ENCODE data around the gene GPC5. TPM values are rescaled to one million over a fixed set of nuclear protein-coding genes. Genes with fewer than 3 reads are reported as not detected.

The GPC5 gene
- total RNA-seq, 1 experiment from 2014 or later, result not detected

DNA sequence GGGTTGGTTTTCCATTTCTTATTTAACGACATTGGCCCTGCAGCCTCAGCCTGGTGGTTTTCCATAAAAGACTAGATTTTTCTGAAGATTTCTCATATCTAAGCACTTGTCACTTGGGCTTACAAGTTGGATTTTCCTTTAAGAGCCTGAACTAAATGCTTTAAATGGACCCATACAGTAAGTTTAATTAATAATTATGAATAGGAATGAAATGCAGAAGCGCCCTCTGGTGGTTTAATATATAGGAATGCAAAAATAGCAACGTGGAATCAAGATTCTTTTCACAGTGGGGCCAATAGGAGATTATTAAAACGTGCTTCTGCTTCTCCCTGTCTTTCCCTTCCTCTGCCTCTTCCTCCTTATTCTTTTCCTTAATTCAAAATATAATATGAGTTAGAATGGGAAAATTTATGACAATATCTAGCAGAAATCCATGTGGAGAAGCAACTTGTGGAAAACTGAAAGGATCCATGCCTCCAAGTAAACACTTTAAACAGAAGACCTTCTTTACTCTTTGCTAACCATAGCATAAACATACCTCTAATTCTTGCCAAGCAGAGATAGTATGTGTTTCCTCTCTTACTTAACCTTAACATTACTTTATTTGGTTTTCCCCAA is 324.0 kb downstream of the GPC5 start:
- Histone ChIP-seq H3K27me3 (no peaks in the 10 kb centered on the region), H3K9me3 (no peaks in the 10 kb centered on the region), H3K4me3 (no peak overlapping the region), H3K36me3 (no peaks in the 10 kb centered on the region)
- DNase-seq, result no peak

DNA sequence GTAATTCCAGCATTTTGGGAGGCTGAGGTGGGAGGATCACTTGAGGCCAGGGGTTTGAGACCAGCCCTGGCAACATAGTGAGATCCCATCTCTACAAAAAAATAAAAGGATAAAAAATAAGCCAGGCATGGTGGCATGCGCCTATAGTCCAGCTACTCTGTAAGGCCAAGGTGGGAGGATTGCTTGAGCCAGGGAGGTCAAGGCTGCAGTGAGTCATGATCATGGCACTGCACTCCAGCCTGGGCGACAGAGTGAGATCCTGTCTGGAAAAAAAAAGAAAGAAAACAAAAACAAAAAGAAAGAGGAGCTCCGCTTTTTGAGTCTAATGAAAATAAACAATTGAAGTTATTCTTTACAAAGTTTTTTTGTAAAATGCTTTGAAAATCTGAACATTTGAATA is 326.2 kb downstream of the GPC5 start:
- H3K27me3 ChIP-seq, result no peaks in the 10 kb centered on the region
- H3K36me3 ChIP-seq, result no peaks in the 10 kb centered on the region
- peak; percentile 5 for DNase-seq

DNA sequence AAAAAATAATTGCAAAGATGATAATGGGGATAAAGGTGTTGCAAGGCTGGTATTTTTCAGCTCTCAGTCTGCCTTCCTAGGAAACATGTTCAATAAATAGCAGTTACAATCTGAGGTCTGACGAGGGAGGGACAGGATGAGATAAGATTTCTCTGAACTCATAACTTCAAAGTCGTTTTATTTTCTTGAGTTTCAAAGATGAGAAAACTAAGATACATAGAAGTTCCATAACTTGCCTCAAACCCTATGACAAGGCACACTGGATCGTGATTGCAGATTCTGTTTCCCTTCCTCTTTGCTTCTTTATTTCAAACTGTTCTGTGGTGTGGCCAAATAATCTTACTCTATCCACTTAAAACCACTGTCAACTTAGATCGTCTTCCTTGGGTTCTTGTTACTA is 327.2 kb downstream of the GPC5 start:
- Histone ChIP-seq H3K36me3 (no peaks in the 10 kb centered on the region), H3K4me3 (no peak overlapping the region), H3K9me3 (no peaks in the 10 kb centered on the region), H3K27me3 (no peaks in the 10 kb centered on the region)
- DNase-seq, result no peak

More for the DNA sequence above, 326.2 kb downstream of the GPC5 start:
- no peak overlapping the region for H3K4me3 ChIP-seq
- H3K9me3 ChIP-seq, result no peaks in the 10 kb centered on the region

DNA sequence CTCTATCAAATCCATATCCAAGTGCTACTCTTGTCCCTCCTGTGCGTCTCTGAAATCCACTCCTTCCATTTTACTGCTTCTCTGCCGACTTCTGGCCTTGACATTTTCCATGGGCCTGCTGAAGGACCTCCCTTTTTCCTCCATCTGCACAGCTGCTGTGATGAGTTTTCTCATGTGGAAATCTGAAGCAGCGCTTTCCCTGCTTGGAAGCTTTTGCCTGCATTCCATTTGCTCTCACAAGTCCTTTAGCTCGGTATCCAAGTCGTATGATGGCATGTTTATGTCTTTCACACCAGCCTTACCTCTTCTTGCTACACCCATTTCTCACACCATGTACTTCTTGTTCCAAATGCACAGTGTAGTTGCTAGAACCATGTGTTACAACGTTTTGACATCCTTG is 328.2 kb downstream of the GPC5 start:
- H3K36me3 ChIP-seq, result no peaks in the 10 kb centered on the region
- no peaks in the 10 kb centered on the region for H3K27me3 ChIP-seq
- no peak overlapping the region for H3K4me3 ChIP-seq
- no peak for DNase-seq
- no peaks in the 10 kb centered on the region for H3K9me3 ChIP-seq

DNA sequence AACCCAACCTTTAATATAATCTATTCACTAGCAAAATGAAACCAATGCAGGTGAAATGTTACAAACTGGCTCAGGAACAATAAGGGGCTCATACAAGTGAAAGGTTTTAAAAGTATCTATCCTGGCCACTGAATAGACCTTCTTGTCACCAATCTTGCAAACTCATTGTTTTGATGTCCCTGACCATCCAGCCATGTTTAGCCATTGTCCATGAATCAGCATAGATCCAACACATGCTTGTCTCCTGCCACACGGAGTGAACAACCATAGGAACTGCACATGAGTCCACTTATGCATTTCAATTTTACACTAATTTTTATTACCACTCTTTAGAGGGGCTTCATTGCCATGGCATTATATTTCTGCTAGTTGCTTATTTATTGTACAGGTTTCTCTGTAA is 331.4 kb downstream of the GPC5 start:
- no peaks in the 10 kb centered on the region for H3K36me3 ChIP-seq
- no peaks in the 10 kb centered on the region for H3K9me3 ChIP-seq
- DNase-seq, result no peak
- no peaks in the 10 kb centered on the region for H3K27me3 ChIP-seq
- H3K4me3 ChIP-seq, result no peak overlapping the region

DNA sequence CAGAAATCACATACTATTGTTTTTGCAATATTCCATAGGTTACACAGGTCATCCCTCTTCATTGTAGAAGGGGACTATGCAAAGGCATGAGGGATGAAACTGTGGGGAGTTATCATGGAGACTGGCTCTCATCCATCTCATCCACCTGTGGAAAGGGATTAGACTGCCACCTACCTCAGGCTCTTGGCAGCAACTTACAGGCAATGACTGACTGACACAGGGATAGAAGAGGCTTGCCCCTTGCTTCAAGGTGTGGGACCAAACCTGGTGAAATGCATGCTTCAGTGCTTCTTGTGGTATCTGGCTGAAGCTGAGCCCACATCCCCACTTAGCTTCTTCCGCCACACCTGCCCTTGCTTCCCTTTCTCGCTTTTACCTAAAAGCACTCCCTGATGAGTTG is 341.3 kb downstream of the GPC5 start:
- DNase-seq, result no peak
- Histone ChIP-seq H3K9me3 (no peaks in the 10 kb centered on the region), H3K36me3 (no peaks in the 10 kb centered on the region), H3K4me3 (no peak overlapping the region), H3K27me3 (no peaks in the 10 kb centered on the region)

DNA sequence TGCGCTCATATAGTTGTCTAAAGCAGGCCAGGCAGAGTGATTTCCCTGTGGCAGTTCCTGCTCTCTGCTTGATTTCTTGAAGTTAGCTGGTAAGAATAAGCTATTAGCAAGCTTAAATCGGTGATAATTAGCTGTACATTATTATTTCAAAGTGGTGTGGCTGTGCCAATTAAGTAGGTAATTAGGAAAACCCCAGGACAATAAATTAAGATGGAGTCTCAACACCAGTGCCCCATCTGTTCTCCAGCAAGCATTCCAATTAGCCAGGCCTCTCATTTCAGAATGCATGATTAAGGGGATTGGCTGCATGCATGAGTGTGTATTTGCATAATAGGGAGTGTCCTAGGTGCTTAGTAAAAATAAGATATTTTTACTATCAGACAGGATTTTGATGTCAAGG is 342.3 kb downstream of the GPC5 start:
- no peaks in the 10 kb centered on the region for H3K9me3 ChIP-seq
- no peaks in the 10 kb centered on the region for H3K36me3 ChIP-seq
- no peak overlapping the region for H3K4me3 ChIP-seq
- DNase-seq, result no peak
- no peaks in the 10 kb centered on the region for H3K27me3 ChIP-seq

DNA sequence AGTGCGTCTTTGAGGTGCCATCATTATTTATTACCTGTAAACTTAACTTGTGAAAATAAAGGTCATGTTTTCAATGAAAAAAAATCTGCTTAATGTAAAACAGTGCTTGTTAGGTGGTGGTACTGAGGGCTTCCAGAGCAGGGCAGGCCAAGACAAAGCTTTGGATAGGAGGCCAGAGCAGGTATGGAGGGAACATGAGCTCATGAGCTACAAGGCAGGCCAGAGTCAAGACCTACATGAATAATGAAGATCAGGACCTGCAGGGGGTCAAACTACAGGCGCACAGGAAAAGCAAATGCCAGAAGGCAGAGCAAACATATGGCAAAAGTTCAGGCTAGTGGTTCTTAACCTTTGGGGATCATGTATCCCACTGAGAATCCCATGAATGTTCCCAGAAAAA is 343.5 kb downstream of the GPC5 start:
- Histone ChIP-seq H3K36me3 (no peaks in the 10 kb centered on the region), H3K4me3 (no peak overlapping the region), H3K9me3 (no peaks in the 10 kb centered on the region), H3K27me3 (no peaks in the 10 kb centered on the region)
- no peak for DNase-seq

DNA sequence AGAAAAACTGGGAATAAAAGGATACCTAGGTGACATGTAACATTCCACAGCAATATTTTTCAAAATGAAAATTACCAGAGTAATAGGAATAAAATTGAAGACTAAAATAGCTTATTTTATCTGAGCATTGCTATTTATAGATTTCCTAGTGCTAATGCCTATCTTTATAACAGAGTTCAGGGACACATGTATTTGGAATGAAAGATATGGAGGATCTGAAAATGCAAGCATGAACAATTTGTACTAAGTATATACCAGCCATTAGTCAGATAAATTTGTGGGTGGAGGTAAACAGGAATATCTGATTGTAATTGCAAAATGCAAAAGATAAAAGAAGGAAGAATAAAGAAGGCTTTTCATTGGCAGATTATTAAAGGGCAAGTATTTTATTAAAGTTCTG is 345.9 kb downstream of the GPC5 start:
- no peak overlapping the region for H3K4me3 ChIP-seq
- no peaks in the 10 kb centered on the region for H3K36me3 ChIP-seq
- H3K27me3 ChIP-seq, result no peaks in the 10 kb centered on the region
- H3K9me3 ChIP-seq, result no peaks in the 10 kb centered on the region
- no peak for DNase-seq

DNA sequence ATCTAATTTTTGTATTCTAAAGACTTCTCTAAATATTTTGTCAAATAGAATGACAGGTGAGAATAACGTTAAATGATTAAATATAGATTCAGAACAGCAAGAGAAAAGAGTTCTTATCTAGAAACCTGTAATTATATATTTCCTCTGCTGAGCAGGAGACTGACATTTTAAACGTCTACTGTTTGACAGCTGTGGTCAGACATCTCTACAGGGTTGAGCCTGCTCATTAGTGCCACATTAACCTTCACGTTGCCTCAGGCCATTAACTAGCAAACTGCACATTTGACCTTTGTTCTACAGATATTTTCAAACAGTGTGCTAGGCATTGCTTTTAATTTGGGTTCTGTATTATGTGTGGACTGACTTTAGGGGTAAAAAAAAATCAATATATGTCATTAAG is 347.5 kb downstream of the GPC5 start:
- DNase-seq, result no peak
- Histone ChIP-seq H3K36me3 (no peaks in the 10 kb centered on the region), H3K27me3 (no peaks in the 10 kb centered on the region), H3K9me3 (no peaks in the 10 kb centered on the region), H3K4me3 (no peak overlapping the region)

DNA sequence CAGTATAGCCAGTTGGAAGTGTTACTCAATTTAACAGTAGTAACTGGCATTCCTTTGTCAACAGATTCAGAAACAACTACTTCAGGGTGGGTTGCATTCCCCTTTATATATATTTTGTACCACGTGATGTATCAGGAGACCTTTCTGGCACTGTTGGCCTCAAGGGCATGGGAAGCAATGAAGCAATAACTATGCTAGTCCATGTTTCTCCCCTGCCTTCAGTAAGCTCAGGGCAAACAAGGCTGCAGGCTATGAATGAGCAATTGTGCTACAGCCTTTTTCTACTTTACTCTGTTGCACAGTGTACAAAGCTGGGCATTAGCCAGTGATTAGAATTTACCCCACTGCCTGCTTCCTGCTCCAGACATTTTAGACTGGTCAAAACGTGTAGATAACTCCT is 348.8 kb downstream of the GPC5 start:
- Histone ChIP-seq H3K36me3 (no peaks in the 10 kb centered on the region), H3K4me3 (no peak overlapping the region), H3K27me3 (no peaks in the 10 kb centered on the region), H3K9me3 (no peaks in the 10 kb centered on the region)
- no peak for DNase-seq

DNA sequence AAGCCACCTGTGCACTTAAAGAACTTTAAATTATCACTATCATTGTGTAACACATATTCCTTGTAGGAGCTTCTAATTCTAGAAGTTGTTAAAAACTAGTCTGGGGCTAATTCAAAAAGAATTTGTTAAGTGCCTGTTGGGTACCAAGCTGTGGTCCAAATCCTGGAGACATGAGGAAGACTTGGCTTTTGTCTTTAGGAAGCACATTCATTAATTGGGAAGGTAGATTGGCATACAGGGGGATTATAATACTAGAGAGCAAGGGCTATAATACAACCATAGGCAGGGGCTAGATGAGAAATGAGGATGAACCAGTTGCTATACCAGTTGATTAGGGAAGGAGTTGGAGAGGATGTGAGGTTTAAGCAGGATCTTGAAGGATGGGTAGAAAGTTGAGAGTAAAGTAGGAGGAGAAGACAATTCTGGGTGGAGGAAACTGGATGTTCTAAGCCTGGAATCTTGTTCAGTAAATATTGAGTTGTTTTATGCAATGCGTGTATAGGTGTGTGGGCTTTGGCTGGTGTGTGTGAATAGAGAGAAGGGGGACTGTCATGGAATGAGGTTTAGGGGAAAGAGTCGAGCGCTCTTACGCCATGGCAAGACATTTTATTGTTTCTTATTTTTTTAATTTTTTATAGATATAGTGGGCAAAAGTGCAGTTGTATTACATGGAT is 350.1 kb downstream of the GPC5 start:
- Histone ChIP-seq H3K9me3 (no peaks in the 10 kb centered on the region), H3K27me3 (no peaks in the 10 kb centered on the region), H3K4me3 (no peak overlapping the region), H3K36me3 (no peaks in the 10 kb centered on the region)
- no peak for DNase-seq

DNA sequence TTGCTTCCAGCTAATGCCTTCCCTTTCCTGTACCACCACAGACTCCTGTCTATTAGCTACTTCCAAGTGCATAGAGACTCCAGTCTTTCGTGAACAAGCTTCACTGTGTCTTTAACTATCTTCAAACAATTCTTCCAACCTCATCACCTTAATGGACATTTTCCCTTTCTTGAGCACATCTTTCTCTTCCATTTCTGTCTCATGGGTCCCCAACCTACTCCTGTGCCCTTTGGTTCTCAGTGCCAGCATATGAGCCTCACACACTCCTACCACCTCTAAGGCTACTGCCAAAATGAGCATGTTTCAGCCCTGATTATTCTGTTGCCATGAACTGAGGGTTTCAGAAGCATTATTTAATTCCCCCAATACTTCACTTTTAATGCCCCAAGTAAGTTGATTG is 360.3 kb downstream of the GPC5 start:
- no peak for DNase-seq
- Histone ChIP-seq H3K36me3 (no peaks in the 10 kb centered on the region), H3K4me3 (no peak overlapping the region), H3K9me3 (no peaks in the 10 kb centered on the region), H3K27me3 (peaks cover 3% of the 10 kb centered on the region; the same call in 1 of the 2 replicates)

DNA sequence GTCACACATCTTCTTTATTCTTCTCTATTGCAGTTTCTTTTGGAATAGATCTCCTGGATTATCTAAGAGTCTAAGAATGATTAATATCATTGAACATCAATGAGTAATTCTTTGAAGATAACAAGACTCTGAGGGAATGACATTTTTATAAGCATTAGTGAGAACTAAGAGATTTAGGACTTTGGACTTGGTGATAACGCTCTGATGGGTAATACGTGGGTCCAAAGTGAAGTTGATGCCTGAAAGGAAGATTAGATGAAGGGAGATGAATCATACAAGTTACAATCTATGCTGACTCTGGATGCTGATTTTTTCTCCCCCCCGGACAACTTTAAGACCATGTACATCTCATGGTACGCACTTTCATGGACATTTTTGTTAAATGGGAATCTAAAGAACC is 364.5 kb downstream of the GPC5 start:
- Histone ChIP-seq H3K4me3 (no peak overlapping the region), H3K27me3 (peaks cover 3% of the 10 kb centered on the region; the same call in 1 of the 2 replicates), H3K9me3 (no peaks in the 10 kb centered on the region), H3K36me3 (no peaks in the 10 kb centered on the region)
- no peak for DNase-seq

DNA sequence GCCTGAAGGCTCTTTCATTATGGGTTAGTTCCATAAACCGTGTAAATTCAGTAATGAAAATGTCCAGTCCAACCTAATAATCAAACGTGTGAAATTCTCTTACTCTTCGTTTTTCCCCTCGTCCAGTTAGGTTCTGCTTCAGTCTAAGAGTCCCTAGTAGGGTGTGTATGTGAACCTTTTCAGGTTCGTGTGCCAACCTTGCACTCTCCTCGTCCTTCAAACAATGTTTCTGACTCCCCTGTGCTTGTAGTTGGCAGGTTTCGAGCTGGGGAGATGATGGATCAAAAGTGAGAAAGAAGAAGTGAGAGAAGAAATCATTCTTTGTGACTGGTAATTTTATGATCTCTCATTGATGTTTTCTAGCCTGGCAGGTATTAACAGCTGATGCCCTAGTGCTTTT is 366.1 kb downstream of the GPC5 start:
- DNase-seq, result no peak
- Histone ChIP-seq H3K27me3 (peaks cover 3% of the 10 kb centered on the region; the same call in 1 of the 2 replicates), H3K9me3 (no peaks in the 10 kb centered on the region), H3K4me3 (no peak overlapping the region), H3K36me3 (no peaks in the 10 kb centered on the region)

DNA sequence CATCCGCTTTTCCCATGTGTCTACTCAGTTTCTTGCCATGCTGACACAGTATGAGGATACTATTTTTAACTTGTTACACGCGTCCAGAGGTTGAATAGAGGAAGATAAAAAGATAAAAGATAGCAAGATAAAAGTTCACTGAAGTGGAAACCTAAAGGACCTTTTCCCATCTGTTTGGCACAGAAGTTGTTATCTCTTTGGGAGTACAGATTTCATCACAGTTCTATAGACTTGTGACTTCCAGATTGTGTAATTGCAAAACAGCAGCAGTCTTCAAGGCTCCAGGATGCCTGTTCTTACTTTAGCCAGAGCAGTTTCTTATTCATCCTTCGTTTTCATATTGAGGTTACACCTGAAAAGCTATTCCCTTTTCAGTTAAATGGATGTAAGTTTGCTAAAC is 369.2 kb downstream of the GPC5 start:
- Histone ChIP-seq H3K9me3 (no peaks in the 10 kb centered on the region), H3K27me3 (no peaks in the 10 kb centered on the region), H3K4me3 (no peak overlapping the region), H3K36me3 (no peaks in the 10 kb centered on the region)
- DNase-seq, result no peak

DNA sequence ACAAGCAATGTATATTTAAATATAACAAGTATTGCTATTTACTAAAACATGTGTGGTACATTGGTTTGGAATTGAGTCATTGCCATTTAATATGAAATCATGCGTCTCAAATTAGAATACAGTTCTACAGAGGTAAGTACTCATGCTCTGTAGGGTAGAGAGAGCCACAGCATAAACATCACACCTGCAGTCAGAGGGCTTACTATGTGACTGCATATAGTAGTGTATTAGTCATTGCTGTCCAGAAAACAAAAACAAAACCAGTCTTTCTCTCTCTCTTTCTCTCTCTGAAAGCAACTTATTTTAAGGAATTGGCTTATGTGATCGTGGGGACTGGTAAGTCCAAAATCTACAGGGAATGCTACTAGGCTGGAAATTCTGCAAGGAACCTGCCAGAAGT is 370.3 kb downstream of the GPC5 start:
- DNase-seq, result no peak
- no peaks in the 10 kb centered on the region for H3K9me3 ChIP-seq
- no peaks in the 10 kb centered on the region for H3K27me3 ChIP-seq
- H3K36me3 ChIP-seq, result no peaks in the 10 kb centered on the region
- H3K4me3 ChIP-seq, result no peak overlapping the region

DNA sequence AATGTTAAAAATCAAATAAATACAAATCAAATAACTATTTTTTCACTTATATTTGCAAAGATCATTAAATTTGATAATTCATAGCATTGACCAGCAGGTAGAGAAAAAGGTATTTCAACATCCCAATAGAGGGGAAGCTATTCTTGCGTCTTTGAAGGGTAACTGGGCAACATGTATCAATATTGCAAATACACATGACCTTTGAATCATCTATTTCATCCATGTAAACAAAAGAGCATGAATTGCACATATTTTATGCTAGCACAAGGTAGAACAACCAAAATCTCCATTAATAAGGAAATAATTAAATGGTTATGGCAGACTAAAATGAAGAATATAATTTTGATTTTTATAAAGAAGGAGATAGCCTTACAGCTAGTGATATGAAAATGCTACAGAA is 372.8 kb downstream of the GPC5 start:
- Histone ChIP-seq H3K27me3 (no peaks in the 10 kb centered on the region), H3K36me3 (no peaks in the 10 kb centered on the region), H3K4me3 (no peak overlapping the region), H3K9me3 (no peaks in the 10 kb centered on the region)
- no peak for DNase-seq

All from MG63 (cell line).